Left renal pelvis (tissue), 4 donors: ENCODE results near the gene C16orf95. TPM values are rescaled to one million over a fixed set of nuclear protein-coding genes. Genes with fewer than 3 reads are reported as not detected.
"Not testable (repeated sequence)": the region's sequence is repeated elsewhere in the genome, so short reads cannot be mapped to it uniquely, and the experiment has no call there.

ENCODE experiments used
- DNase-seq, 4 donors: peaks; one replicate each; pipeline ENCODE4 v3.0.0-alpha.2; 2013; ENCODE audit warnings: low read depth in 4 of 4, low spot score in 3 of 4
- polyA plus RNA-seq, 4 donors: library from polyadenylated mRNA; unstranded; fragments of 120-200 nt; gene quantifications; one replicate each; pipeline ENCODE4 v1.2.1, GENCODE V29; 2013; ENCODE audit not compliant: insufficient read length in 4 of 4

The C16orf95 gene, protein sequence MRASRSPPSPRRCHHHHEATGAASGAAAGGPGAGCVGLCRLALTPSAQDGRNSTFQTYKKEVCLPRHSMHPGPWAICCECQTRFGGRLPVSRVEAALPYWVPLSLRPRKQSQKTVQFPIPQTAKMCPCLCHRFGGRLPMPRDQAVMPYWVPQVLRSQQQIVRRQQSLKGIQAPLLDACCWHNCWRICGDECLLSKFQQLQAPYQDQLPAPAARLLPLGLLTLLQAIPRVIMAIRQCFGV
- 1 to 10 TPM; 2.5 to 4.2 (median 3.8) TPM for polyA plus RNA-seq

DNA sequence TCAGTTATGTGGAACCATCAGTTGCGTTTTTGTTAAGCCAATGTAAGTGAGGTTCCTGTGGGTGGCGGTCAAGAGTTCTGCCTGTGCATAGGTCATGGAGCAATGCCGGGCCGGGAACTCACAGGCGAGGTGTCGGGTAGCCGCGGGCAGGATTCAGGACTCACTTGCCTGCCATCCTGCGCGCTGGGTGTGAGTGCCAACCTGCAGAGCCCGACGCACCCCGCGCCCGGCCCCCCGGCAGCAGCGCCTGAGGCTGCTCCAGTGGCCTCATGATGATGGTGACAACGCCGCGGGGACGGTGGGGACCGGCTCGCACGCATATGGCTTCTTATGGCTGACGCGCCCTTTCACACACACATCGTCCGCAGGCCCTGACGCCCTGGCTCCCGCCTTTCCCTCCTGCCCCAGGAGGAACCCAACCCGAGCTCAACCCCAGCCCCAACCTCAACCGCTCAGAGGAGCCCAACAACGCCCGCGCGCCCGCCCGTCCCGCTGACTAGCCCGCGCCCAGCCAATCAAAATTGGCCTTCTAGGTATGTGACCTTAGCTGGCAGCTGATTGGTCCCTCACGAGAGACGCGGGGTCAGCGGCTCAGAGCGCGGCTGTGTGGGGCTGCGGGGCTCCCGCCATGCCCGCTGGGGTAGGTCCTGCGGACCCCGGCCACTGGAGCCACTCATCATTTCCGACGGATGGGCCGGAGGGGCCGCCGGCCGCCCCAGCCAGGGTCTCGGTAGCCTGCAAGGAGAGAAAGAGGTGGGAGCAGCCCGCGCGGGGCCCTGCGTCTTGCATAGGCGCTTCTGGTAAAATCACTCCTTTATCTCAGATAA, at the start of gene C16orf95:
TSS of gene C16orf95 (minus strand) at position 470 of the 827 bp plus-strand sequence. CDS start at position 320, 150 bp downstream.
- DNase-seq: peak; percentile 93 to 97 (median 94)

DNA sequence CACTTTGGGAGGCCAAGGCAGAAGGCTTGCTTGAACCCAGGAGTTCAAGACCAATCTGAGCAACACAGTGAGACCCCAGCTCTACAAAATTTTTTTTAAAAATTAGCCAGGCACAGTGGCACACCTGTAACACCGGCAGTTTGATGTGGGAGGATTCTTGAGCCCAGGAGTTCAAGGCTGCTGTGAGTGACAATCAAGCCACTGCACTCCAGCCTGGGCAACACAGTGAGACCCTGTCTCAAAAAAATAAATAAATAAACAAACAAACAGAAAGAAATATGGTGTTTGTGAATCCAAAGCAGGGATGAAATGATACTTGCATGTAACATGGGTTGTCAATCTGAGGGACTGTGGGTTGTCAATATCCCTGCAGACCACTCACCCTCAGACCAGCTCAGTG, 49.7 kb upstream of the C16orf95 start:
- DNase-seq: no peak

DNA sequence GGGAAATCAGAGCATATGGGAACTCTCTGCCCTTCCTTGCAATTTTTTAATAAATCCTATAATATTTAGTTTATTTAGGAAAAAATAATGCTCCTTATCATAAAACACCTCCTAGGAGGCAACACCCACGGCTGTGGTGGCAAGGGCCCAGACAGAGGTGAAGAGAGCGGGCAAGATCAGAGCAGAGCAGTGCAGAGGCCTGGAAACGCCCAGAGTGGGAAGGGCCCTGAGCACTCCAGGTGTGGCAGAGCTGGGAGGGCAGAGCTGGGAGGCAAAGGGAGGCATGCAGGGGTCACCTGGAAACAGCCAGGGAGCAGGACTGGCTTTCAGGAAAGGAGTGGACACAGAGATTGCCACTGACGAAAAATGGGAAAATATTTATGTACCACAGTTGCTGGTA, 49.1 kb upstream of the C16orf95 start:
- DNase-seq: no peak

DNA sequence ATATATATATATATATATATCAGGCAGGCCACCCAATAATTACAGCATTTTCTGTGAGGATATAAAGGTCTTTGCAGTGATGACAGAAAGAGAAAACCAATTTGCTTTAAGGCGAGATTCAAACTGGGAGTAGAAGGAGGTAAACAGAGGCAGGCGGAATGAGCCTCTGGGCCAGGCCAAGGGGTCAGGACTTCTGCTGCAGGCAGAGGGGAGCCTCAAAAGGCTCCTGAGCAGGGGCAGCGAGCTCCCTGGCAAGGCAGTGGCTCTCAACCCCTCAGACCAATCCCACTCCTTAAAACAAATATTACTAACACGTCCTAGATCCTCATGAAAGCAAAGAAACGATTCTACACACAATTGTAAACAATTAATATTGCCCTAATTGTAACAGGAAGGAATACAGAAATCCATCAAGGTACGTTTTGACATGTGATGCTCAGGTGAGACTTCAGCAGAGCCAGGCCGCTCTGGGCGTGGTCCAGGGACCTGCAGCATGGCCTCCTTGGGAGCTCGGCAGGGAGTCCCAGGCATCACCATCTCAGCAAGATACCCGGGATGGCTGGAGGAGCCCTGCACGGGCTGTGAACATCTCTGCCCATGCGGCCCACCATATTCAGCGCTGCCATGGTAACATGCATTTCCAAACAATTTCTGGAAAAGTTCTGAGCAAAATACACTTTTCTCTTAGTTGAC, 48.0 kb upstream of the C16orf95 start:
- no peak for DNase-seq

DNA sequence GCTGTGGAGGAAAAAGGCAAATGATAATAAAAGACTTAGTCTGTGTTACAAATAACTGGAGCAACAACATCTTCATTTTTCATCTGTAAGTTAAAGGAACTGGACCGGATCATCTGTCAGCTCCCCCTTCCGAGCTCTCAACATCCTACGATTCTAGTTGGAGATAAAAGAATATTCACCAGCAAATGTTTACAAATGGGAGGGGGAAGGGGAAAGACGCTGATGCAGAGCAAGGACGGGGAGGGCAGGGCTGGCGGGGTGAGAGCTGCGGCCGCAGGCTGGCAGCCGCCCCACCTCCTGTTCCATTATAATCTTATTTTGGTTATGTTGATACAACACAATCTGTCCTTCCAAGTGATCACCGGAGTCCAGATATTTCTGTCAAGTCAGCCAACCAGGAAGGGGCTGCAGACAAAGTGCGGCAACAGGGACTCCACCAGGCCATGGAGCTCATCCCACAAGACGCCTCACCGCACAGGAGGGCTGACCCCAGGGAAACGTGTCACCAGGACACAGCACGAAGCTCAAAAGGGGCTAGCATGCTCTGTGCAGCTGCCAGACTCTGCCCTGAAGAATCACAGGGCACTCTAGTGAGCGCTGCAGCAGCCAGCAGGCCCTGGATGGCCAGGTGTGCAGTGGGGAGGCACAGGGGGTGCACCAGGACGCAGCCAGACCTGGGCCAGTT, 46.7 kb upstream of the C16orf95 start:
- DNase-seq: no peak

DNA sequence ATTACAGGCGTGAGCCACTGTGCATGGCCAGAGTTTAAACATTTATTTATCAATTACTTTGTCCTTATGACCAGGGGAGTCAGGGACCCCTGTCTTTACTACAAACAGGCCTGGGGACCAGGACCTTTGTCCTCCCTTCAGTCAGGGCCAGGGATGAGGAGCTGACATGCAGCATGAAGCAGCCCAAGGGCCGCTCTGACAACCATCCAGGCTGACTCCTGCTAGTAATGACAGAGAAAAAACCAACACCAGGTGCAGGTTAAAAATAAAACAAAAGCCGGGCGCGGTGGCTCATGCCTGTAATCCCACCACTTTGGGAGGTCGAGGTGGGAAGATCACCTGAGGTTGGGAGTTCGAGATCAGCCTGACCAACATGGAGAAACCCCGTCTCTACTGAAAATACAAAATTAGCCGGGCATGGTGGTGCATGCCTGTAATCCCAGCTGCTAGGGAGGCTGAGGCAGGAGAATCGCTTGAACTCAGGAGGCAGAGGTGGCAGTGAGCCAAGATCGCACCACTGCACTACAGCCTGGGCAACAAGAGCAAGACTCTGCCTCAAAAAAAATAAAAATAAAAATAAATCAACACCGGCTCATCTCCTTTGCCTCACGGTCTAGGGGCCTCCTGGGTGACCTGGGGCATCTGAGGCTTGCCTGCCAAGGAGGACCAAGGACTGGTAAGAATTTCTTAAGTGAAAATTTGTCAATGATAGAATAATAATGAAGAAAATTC, 45.8 kb upstream of the C16orf95 start:
- DNase-seq: not testable (repeated sequence)

DNA sequence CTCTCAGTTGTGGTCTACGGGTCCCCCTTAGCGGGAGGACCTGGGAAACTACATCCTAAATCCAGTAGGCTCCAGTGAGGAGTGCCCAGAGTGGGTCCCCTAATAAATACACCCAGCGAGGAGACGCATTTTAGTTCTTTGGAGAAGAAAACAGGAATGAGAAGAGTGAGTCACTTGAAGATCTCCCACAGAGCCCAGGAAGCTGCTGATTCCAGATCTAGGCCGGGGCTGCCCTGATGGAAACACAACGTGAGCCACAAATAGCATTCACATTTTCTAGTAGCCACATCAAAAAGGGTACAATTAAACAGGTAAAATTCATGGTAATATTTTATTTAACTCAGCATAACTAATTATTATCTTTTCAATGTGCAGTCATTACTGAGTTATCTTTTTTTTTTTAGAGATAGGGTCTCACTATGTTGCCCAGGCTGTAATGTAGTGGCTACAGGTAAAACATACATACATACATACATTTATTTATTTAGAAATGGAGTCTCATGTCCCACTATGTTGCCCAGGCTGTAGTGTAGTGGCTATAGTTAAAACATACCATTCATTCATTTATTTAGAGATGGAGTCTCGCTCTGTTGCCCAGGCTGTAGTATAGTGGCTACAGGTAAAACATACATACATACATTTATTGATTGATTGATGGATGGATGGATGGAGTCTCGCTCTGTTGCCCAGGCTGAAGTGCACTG, 44.9 kb upstream of the C16orf95 start:
- no peak for DNase-seq

DNA sequence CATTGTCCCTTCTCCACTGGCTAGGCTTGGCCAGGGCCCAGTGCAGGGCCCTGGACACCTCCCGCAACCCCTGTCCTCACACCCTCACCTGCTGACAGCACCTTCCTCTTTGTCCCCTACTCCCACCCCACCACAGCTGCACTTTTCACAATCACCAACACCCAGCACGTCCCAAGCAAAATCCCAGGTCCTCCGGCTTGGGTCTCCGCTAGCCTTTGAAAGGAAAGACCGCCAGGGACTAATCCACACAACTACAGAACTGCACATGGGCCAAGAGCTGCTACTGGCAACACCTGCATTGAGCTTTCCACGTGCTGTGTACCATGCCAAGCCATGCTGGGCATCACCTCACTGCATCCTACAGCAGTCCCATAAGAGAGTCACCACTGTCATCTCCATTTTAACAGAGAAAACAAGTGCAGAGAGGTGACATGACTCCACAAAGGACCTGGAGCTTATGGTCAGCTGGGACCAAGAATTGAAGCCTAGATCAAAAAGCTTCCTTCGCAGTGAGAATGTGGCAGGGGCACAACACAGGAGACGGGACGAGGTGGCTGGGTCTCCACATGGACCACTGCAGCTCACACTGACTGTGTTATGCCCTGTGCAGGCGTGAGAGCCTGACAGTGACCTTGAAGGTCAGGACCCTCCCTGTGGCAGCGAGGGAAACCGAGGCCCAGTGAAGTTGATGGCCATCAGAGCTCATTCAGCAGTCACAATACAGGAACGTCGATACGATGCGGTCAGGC, 43.8 kb upstream of the C16orf95 start:
- DNase-seq: no peak

DNA sequence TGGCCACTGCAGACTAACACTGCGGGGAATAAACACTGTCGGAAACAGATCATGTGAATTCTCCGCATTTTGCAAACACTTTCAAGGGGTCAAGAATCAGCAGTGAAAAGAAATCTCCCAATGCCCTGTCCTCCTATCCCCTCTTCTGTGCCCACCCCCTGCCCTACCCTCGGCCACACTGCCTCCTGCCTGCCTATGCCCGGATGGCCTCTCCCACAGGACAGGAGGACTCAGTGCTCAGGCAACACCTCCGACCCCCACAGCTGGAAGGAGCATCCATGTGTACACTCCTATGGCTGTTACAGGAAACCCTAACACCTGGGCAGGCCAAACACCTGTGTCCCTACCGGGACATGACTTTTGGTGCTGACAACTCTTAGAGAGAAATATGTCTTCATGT, 41.9 kb upstream of the C16orf95 start:
- no peak for DNase-seq

DNA sequence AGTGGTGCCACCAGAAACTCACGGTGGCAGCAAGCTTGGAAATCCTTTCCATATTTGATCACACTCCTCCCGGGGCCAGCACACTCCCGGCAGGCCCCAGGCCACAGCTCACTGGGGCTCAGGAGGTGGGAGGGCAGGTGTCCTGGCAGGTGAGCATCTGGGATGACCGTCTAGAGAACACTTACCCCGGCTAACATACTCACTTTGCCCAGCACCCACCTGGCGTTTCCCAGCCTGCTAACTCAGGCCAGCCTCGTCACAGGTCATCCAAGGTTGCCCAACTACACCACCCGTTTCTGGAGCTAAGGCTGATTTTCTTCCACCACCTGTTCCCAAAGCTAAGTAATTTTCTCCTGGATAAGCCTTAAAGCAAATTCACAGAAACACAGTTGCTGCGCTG, 41.5 kb upstream of the C16orf95 start:
- no peak for DNase-seq

DNA sequence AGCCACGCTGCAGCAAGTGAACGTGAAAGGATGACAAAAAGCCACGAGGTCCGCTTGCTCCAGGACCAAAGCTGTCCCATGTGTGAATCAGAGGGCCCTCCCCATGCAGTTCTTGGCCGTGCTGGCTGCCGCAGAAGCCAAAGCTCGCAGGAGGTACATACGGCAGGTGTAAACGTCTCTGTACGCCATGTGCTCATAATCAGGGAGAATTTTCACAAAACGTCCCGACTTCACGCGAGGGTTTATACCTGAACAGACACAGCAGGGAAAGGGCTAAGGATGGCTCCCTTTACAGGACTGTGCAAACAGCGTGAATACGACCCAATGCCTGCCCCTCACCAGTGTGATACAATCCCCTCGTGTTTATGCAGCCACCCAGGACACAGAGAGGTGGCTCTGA, 41.1 kb upstream of the C16orf95 start:
- no peak for DNase-seq

DNA sequence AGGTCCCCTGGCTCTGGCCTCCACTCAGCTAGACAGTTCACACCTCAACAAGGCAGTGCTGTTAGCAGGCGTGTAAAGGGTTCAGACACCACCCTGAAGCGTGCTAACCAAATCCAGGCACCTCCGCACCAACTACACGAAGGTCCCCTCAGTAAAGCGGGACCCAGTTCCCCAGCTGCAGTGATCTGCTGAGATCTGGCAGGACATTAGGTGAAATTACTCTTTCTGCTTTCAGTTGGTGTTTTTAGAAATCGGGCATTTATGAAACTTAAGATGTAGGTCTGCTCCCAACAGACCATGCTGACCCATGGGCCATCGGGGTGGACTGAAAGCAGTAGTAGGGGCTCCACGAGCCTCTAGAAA, 39.3 kb upstream of the C16orf95 start:
- no peak for DNase-seq

DNA sequence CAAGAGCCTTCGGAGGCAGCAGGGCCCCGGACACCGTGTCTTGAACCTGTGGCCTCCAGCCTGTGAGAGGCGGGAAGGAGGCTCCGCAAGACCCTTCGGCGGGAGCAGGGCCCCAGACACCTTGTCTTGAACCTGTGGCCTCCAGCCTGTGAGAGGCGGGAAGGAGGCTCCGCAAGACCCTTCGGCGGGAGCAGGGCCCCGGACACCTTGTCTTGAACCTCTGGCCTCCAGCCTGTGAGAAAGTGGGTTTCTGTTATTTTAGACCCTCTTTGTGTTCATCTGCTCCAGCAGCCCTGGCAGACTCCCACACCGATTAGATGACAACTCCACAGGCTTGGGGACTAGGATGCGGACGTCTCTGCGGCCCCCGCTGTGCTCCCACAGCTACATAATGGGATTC, 36.4 kb upstream of the C16orf95 start:
- DNase-seq: no peak

DNA sequence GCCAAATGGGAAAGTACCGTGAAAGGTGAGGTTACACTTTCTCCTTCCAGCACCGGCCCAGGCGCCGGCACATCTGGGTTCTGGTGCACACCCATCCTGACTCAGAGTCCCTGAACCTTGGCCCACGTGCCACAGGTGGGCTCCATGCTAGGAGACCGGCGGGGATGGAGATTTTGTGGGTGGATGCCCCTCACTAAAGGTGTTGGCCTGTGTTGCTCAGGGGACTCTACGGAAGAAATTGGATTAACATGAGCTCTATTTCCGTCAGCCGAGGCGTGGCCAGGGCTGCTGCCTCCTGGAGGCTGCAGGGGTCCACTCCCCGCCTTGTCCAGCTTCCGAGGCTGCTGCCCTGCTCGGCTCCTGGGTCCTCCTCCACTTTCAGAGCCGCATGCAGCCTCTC, 35.6 kb upstream of the C16orf95 start:
- DNase-seq: no peak

DNA sequence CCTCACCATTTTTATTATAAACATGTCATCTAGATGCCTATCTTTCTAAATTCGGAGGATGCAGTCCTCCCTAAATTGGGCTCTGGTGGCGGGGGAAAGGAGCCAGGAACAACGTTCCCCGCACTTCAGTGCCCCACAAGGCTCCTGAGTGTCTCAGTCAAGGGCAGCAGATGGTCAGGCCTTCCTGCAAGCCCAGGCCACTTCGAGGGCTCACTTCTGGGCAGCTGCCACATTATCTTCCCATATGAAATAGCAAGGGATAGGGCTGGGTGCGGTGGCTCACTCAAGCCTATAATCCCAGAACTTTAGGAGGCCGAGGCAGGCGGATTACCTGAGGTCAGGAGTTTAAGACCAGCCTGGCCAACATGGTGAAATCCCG, 34.1 kb upstream of the C16orf95 start:
- DNase-seq: no peak

DNA sequence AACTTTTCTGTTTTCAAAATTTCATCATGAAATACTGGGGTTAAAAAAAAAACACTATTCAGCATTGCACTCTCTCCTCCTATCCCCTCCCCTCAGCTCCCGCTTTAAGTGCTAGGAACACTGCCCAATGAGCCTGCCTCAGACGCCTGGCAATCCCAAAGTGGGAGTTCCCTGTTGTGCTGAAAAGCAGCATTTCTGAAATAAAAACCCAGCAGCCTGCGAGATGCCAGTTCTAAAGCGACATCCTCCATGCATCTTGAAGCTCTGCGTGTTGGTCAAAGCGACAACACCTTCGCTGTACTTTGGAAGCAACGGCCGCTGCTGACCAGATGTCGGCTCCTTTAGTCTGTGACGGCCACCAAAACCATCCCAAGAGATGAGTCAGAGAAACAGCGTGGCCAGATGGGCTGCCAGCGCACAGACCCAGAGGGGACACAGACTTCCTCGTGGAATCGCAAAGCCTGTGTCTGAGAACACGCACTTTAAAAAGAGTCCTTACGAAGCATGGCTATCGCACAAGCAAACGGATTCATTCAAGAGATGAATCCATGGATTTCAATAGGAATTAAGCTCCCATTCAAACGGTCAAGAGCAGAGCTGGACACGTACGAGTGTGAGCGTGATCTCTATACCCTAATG, 33.6 kb upstream of the C16orf95 start:
- DNase-seq: no peak

DNA sequence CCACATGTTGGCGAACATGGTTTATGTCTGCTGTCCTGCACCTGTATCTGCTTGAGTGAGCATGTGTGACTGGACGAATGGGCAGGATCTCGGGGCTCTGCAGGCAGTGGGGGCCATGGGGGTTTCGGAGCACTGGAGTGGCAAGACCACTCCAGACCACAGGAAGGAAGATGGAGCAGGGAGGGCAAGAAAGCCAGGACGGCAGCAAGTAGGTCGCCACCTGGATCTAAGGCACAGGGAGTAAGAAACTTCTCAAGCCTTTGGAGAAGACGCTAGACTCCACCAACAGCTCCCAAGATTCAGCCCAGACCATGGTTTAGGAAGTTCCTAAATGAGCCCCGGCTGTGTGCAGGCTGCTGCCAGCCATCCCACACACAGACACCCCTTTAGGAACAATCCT, 32.8 kb upstream of the C16orf95 start:
- no peak for DNase-seq

DNA sequence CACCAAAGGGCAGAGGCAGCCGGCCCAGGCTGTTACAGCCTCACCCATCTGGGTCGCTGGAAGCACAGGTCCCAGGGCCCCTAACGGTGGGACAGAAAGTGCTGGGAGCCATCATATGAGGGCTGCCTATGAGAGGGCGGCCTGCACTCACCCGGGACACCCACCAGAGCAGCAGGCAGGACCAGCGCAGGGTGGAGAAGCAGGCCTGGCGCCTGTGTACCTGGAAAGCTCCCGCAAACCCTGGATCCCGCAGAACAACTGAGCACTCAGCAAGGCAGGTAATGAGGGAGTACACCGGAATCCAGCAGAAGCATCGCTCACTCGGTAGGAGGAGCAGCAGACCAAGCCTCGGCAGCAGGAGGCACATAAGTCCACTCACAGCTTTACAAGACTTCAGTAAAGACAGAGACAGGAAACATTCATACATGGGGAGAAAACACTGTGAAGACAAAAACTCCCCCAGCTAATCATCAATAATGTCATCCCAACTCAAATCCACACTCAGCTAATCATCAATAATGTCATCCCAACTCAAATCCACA, 31.5 kb upstream of the C16orf95 start:
- DNase-seq: no peak
